HepG2 (cell line): ENCODE data around the gene KCNJ14. TPM values are rescaled to one million over a fixed set of nuclear protein-coding genes. Genes with fewer than 3 reads are reported as not detected.

Experiments
- KDM4B ChIP-seq: sonication (generic); formaldehyde crosslinking; IDR thresholded peaks from 2 replicates; pipeline ENCODE4 v1.4.0; 2020; ENCODE audit warnings: missing genetic modification reagents
- RCOR2 ChIP-seq: IDR thresholded peaks from 2 replicates; pipeline ENCODE4 v1.6.1; 2016; ENCODE audit warnings: missing biosample characterization, missing genetic modification reagents
- ZBTB1 ChIP-seq: sonication (generic); formaldehyde crosslinking; IDR thresholded peaks from 2 replicates; pipeline ENCODE4 v1.4.0; 2020; ENCODE audit warnings: missing genetic modification reagents, borderline replicate concordance
- ZNF501 ChIP-seq: sonication (generic); formaldehyde crosslinking; IDR thresholded peaks from 2 replicates; pipeline ENCODE4 v1.5.1; 2020; ENCODE audit warnings: mild to moderate bottlenecking, moderate library complexity, missing genetic modification reagents
- ZNF558 ChIP-seq: sonication (generic); formaldehyde crosslinking; IDR thresholded peaks from 2 replicates; pipeline ENCODE4 v1.9.0; 2022; ENCODE audit warnings: mild to moderate bottlenecking, missing genetic modification reagents, borderline replicate concordance
- ZNF678 ChIP-seq: sonication (generic); formaldehyde crosslinking; IDR thresholded peaks from 2 replicates; pipeline ENCODE4 v1.4.0; 2020; ENCODE audit warnings: mild to moderate bottlenecking, missing genetic modification reagents
- ZNF879 ChIP-seq: sonication (generic); formaldehyde crosslinking; IDR thresholded peaks from 2 replicates; pipeline ENCODE4 v1.8.1; 2023; ENCODE audit warnings: missing genetic modification reagents
- polyA plus RNA-seq, 8 experiments: library from polyadenylated mRNA; depleted of rRNA in 3 of 8; stranded (reverse) in 7 of 8; unstranded in 1 of 8; fragments of >200 nt; fragmentation: Illumina TruSeq in 4 of 8; extraction: Trizol in 4 of 8; gene quantifications; 2 replicates each; pipeline versions ENCODE4 v1.2.1 to v1.2.3, GENCODE V29; 2011 to 2016; ENCODE audit warnings: low read depth in 4 of 8, missing spikeins in 1 of 8, mixed read lengths in 1 of 8; ENCODE audit not compliant: insufficient read depth in 1 of 8
- total RNA-seq, 5 experiments: library from RNA; depleted of rRNA; stranded (reverse); fragments of >200 nt; fragmentation: Illumina TruSeq; extraction: Trizol; gene quantifications; 2 replicates each; pipeline ENCODE4 v1.2.3, GENCODE V29; 2016; ENCODE audit warnings: low read depth in 1 of 5
- TF ChIP-seq, protein P1 (sequence below): sonication (generic); formaldehyde crosslinking; IDR thresholded peaks from 2 replicates; pipeline ENCODE4 v1.4.0; 2020; ENCODE audit warnings: missing genetic modification reagents, borderline replicate concordance
- TF ChIP-seq, protein P2 (sequence below): IDR thresholded peaks from 2 replicates; pipeline ENCODE4 v1.6.1; 2016
- TF ChIP-seq, protein P3 (sequence below): sonication (generic); formaldehyde crosslinking; IDR thresholded peaks from 2 replicates; pipeline ENCODE4 v1.5.1; 2020; ENCODE audit warnings: missing genetic modification reagents, mild to moderate bottlenecking, borderline replicate concordance
- TF ChIP-seq, protein P4 (sequence below): sonication (generic); formaldehyde crosslinking; conservative IDR thresholded peaks from 2 replicates; pipeline ENCODE4 v1.8.1; 2023; ENCODE audit warnings: missing genetic modification reagents
- TF ChIP-seq, protein P5 (sequence below), 2 experiments: sonication (generic) in 1 of 2; formaldehyde crosslinking in 1 of 2; IDR thresholded peaks; 2 replicates each; pipeline versions ENCODE4 v1.6.1 to v1.9.0; 2014 to 2022; ENCODE audit warnings: antibody characterized with exemption in 1 of 2, borderline replicate concordance in 1 of 2, inconsistent platforms in 1 of 2, low read depth in 1 of 2, missing genetic modification reagents in 1 of 2

KCNJ14 gene
- total and polyA plus RNA-seq, 2 of the 13 experiments (the other 11 are each of a cell fraction or from before 2014, with no cell fraction given) = 0.20 to 0.51 TPM

DNA sequence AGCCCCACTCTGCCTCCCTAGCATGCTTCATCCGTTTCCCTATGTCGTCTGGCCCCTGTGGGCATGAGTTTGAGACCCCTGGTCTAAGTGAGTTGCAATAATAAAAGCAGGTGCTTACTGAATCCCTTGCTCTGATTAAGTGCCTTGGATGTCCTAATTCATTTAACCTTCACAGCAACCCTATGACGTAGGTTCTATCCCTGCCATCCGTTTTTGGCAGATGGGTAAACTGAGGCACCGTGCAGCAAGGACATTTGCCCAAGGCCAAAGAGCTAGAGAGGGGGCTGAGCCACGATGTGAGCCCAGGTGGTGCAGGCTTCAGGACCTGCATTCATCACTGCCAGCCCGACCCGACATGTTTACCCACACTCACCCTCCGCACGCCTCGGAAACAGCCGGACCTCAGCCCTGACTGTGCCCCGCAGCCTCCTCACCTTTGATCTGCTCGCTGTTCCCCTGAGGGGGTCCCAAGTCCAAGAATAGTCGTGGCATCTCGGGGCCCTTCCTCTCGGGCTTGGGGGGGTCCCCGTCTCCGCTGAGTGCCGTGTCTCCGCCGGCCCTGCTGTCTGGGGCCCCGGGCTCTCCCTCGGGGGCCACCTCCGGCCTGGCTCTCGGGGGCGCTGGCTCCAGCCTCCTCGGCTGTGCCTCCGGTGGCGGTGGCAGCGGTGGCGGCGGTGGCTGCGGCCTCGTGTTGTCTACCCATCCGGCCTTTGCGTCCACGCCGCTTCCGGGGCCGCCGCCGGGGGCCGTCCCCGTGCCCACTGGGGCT, 41.8 kb downstream of the KCNJ14 start (continued):
- TF ChIP-seq, protein P1, sequence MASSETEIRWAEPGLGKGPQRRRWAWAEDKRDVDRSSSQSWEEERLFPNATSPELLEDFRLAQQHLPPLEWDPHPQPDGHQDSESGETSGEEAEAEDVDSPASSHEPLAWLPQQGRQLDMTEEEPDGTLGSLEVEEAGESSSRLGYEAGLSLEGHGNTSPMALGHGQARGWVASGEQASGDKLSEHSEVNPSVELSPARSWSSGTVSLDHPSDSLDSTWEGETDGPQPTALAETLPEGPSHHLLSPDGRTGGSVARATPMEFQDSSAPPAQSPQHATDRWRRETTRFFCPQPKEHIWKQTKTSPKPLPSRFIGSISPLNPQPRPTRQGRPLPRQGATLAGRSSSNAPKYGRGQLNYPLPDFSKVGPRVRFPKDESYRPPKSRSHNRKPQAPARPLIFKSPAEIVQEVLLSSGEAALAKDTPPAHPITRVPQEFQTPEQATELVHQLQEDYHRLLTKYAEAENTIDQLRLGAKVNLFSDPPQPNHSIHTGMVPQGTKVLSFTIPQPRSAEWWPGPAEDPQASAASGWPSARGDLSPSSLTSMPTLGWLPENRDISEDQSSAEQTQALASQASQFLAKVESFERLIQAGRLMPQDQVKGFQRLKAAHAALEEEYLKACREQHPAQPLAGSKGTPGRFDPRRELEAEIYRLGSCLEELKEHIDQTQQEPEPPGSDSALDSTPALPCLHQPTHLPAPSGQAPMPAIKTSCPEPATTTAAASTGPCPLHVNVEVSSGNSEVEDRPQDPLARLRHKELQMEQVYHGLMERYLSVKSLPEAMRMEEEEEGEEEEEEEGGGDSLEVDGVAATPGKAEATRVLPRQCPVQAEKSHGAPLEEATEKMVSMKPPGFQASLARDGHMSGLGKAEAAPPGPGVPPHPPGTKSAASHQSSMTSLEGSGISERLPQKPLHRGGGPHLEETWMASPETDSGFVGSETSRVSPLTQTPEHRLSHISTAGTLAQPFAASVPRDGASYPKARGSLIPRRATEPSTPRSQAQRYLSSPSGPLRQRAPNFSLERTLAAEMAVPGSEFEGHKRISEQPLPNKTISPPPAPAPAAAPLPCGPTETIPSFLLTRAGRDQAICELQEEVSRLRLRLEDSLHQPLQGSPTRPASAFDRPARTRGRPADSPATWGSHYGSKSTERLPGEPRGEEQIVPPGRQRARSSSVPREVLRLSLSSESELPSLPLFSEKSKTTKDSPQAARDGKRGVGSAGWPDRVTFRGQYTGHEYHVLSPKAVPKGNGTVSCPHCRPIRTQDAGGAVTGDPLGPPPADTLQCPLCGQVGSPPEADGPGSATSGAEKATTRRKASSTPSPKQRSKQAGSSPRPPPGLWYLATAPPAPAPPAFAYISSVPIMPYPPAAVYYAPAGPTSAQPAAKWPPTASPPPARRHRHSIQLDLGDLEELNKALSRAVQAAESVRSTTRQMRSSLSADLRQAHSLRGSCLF = no peak
- no peak for TF ChIP-seq ZNF501 (CRISPR knock-in tag)
- no peak for TF ChIP-seq ZBTB1 (CRISPR knock-in tag)
- no peak for TF ChIP-seq KDM4B
- no peak for TF ChIP-seq ZNF558
- TF ChIP-seq, protein P2, sequence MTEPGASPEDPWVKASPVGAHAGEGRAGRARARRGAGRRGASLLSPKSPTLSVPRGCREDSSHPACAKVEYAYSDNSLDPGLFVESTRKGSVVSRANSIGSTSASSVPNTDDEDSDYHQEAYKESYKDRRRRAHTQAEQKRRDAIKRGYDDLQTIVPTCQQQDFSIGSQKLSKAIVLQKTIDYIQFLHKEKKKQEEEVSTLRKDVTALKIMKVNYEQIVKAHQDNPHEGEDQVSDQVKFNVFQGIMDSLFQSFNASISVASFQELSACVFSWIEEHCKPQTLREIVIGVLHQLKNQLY (CRISPR knock-in tag) = no peak
- TF ChIP-seq ZNF678 = no peak
- TF ChIP-seq, protein P3, sequence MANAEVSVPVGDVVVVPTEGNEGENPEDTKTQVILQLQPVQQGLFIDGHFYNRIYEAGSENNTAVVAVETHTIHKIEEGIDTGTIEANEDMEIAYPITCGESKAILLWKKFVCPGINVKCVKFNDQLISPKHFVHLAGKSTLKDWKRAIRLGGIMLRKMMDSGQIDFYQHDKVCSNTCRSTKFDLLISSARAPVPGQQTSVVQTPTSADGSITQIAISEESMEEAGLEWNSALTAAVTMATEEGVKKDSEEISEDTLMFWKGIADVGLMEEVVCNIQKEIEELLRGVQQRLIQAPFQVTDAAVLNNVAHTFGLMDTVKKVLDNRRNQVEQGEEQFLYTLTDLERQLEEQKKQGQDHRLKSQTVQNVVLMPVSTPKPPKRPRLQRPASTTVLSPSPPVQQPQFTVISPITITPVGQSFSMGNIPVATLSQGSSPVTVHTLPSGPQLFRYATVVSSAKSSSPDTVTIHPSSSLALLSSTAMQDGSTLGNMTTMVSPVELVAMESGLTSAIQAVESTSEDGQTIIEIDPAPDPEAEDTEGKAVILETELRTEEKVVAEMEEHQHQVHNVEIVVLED (CRISPR knock-in tag) = no peak
- TF ChIP-seq, protein P4, sequence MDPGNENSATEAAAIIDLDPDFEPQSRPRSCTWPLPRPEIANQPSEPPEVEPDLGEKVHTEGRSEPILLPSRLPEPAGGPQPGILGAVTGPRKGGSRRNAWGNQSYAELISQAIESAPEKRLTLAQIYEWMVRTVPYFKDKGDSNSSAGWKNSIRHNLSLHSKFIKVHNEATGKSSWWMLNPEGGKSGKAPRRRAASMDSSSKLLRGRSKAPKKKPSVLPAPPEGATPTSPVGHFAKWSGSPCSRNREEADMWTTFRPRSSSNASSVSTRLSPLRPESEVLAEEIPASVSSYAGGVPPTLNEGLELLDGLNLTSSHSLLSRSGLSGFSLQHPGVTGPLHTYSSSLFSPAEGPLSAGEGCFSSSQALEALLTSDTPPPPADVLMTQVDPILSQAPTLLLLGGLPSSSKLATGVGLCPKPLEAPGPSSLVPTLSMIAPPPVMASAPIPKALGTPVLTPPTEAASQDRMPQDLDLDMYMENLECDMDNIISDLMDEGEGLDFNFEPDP (CRISPR knock-in tag) = no peak
- no peak for TF ChIP-seq ZNF879 (CRISPR knock-in tag)
- TF ChIP-seq RCOR2 = no peak
- TF ChIP-seq, protein P5, sequence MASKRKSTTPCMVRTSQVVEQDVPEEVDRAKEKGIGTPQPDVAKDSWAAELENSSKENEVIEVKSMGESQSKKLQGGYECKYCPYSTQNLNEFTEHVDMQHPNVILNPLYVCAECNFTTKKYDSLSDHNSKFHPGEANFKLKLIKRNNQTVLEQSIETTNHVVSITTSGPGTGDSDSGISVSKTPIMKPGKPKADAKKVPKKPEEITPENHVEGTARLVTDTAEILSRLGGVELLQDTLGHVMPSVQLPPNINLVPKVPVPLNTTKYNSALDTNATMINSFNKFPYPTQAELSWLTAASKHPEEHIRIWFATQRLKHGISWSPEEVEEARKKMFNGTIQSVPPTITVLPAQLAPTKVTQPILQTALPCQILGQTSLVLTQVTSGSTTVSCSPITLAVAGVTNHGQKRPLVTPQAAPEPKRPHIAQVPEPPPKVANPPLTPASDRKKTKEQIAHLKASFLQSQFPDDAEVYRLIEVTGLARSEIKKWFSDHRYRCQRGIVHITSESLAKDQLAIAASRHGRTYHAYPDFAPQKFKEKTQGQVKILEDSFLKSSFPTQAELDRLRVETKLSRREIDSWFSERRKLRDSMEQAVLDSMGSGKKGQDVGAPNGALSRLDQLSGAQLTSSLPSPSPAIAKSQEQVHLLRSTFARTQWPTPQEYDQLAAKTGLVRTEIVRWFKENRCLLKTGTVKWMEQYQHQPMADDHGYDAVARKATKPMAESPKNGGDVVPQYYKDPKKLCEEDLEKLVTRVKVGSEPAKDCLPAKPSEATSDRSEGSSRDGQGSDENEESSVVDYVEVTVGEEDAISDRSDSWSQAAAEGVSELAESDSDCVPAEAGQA (IDR thresholded peaks at IDR 0.05; ENCODE audit: low read depth) = no peak
- TF ChIP-seq, protein P5 (CRISPR knock-in tag; IDR thresholded peaks at IDR 0.05; ENCODE audit: borderline replicate concordance) = no peak
